Activated CD8-positive, alpha-beta memory T cell treated with anti-CD3 and anti-CD28 coated beads, Interleukin-2, amount 50 U/mL, for 24 hours (primary cell): ENCODE results near the gene CYLD.

ENCODE experiments used
- DNase-seq: peaks from one replicate; pipeline ENCODE4 v3.0.0-alpha.2; 2020; ENCODE audit errors: extremely low read depth

Gene CYLD

GRCh38 chr16:50741781-50742575 lies at the start of gene CYLD:
Gene CYLD, plus strand, starts transcription at chr16:50742086. Its CDS starts 7,613 bp downstream, at chr16:50749699.
- DNase-seq, result peak; percentile 99

GRCh38 chr16:50692644-50692998 lies 49.3 kb upstream of the CYLD start:
- no peak for DNase-seq

- DNase-seq, result no peak
These were observed 48.7 kb upstream of the CYLD start, which contains the start of gene NOD2 for GRCh38 chr16:50692999-50693781. Gene NOD2, plus strand, starts transcription at chr16:50693606. Its CDS starts 5,890 bp downstream, at chr16:50699496.

GRCh38 chr16:50694206-50694605 lies 47.7 kb upstream of the CYLD start:
- DNase-seq, result no peak

- no peak for DNase-seq
These were observed 46.6 kb upstream of the CYLD start for GRCh38 chr16:50695017-50696000.

- DNase-seq, result no peak
These were observed 45.8 kb upstream of the CYLD start for GRCh38 chr16:50696126-50696525.

GRCh38 chr16:50696575-50697420 lies 45.1 kb upstream of the CYLD start:
- no peak for DNase-seq

- DNase-seq, result no peak
These were observed 44.5 kb upstream of the CYLD start for GRCh38 chr16:50697421-50697715.

GRCh38 chr16:50697881-50698767 lies 43.8 kb upstream of the CYLD start:
- no peak for DNase-seq

- peak; percentile 54 for DNase-seq
These were observed 42.3 kb upstream of the CYLD start for GRCh38 chr16:50699326-50700159.

- DNase-seq, result no peak
These were observed 39.2 kb upstream of the CYLD start for GRCh38 chr16:50702725-50703124.

GRCh38 chr16:50704245-50704644 lies 37.6 kb upstream of the CYLD start:
- no peak for DNase-seq

- DNase-seq, result no peak
These were observed 36.3 kb upstream of the CYLD start for GRCh38 chr16:50705436-50706110.

- no peak for DNase-seq
These were observed 35.6 kb upstream of the CYLD start for GRCh38 chr16:50706250-50706649.

- DNase-seq, result no peak
These were observed 33.4 kb upstream of the CYLD start for GRCh38 chr16:50708373-50709060.

GRCh38 chr16:50709061-50709684 lies 32.7 kb upstream of the CYLD start:
- DNase-seq, result no peak

- DNase-seq, result no peak
These were observed 31.9 kb upstream of the CYLD start for GRCh38 chr16:50709980-50710379.
